GM21786 (cell line): ENCODE data around the gene AHDC1.

Source experiments
- ATAC-seq: cut with Tn5 transposase; IDR thresholded peaks from one replicate; pipeline ENCODE4 v1.9.1; 2021; ENCODE audit not compliant: unreplicated experiment

The AHDC1 gene

DNA sequence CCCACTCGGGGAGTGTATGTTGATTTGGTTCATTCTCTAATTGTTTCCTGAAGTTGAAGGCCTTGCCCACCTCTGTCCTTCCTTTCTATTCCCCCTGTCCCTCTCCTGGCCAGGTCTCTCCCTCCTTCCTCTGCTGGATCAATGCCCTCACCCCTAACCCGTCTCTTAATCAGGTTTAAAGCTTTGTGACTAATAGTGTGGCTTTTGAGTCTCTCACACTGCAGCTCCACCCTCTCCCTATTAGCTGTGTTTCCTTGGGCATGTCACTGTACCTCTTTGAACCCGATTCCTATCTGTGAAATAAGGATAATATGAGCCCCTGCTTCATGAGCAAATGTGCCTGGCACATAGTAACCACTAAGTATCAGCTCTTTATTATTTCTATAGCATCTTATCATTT is 20.5 kb downstream of the AHDC1 start:
- no peak for ATAC-seq

DNA sequence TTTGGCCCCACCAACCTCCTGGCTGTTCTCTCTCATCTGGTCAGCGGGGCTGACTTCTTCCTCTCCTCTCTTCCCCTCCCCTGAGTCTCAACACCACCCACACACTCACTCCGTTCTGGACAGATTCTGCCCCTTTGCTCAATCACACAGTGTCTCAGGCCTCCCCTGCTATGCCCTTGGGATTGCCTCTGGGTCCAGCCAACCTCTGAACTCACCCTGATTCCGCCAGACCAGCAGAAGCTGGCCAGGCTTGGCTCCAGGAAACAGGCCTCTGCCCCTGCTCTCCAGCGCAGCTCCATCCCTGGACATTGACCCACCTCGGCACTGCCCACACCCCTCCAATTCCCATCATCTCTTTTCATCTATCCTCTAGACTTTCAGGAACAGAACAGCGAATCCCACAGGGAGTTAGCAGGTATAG is 22.1 kb downstream of the AHDC1 start:
- ATAC-seq: no peak

DNA sequence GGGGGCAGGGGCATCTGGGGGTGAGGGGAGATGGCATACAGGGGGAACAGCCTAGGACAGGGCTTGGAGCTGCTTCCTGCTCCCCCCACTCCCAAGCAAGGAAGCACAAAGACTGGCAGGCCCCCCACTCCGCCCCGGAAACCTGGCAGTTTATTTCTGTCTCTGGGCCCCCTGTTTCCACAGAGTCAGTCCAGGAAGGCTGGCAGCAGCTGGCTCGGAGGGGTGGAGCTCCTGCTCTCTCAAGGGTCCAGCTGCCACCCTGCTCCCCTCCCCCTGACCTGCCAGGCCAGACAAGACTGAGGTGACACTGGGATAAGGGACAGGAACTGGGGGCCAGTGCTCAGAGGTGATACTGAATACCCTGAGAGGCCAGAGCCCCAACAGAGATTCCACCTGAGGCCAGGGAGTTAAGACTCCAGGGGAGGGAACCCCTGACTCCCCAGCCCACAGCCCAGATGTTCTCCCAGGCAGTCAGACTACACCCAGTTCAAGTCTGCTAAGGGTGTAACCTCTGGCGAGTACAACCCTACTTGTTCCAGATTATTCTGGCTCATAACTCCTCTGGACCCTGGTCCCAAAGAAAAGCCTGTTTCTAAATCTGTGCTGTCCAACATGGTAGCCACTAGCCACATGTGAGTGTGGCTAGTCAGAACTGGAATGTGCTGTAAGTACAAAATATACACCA is 26.3 kb downstream of the AHDC1 start:
- ATAC-seq: no peak

DNA sequence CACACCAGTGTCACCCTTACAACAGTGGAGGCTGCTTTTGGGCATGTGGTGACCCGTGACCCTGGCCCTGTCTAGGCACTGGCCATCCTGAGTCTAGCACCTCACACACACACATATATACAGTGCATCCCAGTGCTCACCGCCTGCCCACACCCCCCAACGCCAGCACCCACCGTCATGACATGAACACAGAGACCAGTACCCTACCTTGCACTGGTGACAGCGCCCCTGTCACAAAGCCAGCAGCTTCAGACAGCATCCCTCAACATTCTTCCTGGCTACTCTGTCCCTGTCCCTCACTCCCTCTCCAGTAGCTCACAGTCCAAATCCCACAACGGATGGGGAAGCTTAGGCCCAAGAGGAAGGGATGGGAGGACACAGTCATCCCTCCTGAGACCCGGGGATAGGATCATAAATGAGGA is 27.1 kb downstream of the AHDC1 start:
- ATAC-seq: no peak

DNA sequence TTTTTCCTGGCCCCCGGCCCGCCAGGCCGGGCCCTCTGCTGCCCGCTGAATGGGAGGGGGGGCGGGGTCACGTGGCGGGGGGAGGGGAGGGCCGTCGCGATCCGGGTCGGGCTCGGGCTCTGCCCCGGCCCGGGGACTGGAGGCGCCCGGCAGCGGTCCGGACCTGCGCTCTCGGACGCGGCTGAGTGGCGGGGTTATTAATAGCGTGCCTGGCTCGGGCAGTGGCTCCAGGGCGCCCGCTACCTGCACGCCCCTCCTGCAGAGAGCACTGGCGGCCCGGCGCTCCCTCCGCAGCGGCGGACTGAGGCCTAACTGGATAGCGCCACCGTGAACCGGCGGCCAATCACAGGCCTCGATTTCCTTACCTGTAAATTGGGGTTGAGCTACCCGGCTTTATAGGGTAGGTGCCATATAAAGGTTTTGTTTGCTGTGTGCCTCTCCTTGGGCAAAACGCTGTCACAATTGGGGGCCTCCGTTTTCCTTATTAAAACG is 28.1 kb downstream of the AHDC1 start:
- ATAC-seq: no peak

DNA sequence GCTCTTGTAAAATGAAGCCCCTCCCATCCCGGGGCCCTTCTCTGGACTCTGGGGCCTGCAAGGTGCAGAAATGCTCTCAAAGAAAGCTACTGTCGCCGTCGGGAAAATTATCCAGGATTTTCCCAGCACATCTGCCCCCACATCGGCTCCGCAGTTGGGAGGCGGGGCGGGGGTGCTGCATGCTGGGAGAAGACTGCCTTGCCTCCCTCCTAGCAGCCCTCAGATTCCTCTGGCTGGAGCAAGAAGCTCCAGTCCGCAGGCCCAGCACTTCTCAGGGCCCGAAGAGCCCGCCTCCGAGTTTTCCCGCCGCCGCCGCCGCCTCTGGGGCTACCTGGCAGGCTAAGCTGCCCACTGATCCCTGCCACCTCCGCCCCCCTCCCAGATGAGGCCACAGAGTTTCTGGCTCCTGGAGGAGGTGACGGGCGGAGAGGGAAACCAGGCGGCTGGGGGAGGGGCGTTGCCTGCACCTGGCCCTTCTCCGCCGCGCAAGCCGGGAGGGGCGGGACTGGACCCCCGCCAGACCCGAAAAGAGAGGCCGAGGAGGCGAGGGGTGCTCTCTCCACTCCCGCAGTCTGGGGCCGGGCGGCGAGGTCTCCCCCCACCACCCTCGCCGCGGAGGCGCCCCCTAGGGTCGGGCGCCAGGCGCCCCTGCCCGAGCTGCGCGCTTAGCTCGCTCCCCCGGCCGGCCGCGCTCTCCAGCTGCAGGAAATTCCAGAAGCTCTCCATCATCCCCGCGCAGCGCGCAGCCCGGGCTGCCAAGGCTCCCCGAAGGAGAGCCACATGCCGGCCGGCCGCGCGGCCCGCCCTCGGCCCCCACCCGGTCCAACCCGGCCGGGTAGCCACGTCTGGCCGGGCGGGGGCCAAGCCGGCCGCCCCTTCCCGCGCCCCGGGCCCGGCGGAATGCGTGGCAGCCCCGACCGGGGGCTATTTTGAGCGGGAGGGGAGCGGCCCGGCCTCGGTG is 28.8 kb downstream of the AHDC1 start:
- no peak for ATAC-seq

DNA sequence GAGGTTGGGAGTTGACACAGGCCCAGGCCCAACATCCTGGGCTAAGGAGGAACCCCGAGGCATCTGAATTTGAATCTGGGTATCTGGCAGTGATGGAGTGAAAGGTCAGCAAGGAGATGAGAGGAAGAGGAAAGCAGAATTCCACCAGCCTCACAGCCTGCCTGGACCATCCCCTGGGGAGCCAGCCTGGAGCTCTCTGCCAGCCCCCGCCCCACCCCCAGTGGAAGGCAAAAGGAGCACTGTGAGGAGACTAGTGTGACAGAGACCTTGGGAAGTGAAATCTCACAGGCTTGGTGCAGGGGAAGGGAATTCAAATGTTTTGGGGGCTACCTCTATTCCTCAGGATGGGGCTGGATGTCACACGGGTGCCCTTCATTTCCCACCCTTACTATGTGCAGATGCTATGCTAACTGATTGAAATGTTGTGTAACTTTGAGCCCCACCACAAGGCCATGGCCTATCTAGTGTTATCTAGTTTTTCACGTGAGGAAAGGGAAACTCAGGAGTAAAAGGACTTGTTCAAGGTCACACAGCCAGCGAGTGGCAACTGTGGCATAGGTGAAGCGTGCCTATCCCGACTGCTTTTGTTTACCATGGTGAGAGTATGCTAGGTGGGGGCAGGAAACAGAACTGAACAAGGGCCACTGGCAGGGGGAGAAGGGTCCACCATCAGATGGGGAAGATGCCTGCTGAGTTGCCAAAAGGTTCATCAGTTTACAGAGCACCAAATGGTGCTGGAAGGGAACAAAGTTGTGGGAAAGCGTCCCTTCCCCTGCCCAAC is 29.8 kb downstream of the AHDC1 start:
- no peak for ATAC-seq

DNA sequence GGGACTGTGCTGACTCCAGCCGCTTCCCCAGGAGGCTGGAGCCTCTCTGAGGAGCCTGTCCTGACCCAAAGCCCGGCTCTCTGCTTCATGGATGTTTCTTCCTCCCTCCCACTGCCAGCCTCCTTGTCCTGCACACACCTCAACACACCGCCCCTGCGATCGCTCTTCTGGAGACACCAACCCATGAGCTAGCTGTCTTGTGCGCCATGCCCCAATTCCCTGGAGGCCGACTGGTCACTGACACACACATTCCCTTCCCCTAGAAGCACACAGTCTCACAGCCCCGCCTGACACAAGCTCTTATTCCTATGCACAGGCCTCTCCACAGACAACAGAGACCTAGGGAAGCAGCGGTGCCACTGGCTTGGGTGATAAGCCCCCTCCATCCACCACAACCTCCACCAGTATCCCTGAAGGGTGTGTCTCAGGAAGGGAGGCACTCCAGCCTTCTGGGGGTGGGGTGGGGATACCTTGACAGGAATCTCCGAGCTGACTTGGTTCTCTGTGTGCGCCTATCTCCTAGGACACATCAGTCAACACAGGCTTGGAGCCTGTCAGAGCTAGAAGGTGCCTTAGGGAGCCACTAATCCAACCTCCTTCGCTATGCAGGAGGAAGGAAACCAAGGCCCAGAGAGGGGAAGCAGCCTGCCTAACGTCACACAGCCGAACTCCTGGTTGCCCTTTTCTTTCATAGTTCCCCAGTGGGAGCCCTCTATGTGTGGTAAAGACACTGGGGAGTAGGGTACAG is 31.1 kb downstream of the AHDC1 start:
- ATAC-seq: no peak

DNA sequence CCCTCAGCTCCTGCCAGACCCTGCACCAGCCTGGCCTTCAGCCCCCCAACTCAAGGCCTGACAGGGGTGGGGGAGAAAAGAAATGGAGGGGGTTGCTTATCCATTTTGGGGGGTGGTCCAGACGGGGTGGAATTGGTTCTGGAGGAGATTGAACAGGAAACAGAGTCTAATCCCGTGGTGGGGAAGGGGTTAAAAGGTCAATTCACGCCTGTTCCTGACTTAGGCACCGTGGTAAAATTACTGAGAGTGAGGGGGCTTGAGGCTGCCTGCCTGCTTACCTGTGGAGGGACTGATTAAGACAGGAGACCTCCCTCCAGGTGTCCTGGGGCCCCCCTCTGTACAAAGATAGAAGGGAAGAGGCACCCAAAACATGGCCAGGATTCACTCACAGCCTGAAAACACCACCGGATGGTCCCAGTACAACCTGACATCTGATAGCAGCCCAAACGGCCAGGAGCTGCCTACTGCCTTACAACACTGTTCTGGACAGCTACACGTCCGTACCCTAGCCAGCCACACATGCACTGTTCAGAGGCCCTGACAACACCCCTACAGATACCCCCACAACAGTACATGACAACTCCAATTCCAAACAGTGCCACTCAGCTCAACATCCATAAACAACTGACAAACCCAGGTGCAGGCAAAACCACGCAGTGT is 31.8 kb downstream of the AHDC1 start:
- ATAC-seq: no peak

DNA sequence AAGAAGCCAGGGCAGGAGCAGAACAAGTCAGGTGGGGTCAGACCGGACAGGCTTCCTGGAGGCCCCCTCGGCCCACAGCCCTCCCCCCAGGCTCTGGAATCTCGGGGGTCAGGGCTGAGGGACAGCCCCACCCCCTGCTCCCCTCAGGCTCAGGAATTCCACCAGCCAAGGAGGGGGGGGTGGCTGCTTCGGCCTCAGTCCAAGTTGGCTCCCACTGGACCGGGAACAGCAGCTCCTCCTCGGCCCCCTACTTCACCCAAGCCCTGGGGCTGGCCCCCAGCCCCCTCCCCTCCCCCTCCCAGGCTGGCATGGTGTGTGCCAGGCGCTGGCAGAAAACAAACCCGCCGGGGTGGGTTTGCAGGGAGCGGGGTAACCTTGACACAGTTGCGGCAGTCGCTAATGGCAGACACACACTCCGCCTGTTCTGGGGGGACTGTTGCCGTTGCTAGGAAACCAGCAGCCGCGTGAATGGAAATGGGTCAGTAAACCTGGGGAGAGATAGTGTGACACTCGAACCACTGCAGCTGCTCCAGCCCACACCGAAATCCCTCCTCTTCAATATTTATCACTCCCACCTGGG is 32.4 kb downstream of the AHDC1 start:
- ATAC-seq: no peak

DNA sequence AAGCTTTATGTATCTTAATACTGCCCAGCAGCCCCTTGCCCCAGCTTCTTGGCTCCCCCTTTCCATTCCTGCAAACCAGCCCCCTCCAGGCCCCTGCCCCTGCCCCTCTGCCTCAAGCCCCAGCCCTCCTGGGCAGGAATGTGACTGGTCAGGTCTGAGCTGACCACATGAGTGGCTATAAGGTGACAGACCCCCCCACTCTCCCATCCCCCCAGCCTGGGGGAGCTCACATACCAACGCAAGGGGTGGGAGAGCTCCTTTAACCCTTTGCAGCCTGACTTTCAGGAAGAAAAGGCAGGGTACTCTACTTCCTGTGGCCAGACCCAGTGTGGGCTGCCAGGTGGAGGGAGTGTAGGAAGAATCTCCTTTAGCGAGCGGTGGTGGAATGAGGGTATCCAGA is 33.2 kb downstream of the AHDC1 start:
- ATAC-seq: no peak

DNA sequence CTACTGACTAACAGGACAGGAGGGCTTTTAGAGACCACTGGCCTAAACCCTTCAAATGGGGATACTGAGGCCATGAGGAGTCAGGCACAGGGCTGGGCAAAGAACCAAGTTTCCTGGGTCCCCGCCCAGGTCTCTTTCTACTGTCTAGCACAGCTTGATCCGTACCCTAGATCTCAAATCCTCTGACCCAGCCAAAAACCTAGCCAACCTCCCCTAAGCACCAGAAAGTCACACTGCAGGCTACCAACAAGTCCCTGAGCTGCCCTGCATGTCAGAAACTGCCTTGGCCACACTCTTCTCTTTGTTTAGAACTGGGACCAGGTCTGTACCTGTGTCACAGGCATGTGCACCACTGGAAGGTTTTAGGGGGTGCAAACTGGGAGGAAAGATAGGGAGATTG is 33.6 kb downstream of the AHDC1 start:
- ATAC-seq: no peak

DNA sequence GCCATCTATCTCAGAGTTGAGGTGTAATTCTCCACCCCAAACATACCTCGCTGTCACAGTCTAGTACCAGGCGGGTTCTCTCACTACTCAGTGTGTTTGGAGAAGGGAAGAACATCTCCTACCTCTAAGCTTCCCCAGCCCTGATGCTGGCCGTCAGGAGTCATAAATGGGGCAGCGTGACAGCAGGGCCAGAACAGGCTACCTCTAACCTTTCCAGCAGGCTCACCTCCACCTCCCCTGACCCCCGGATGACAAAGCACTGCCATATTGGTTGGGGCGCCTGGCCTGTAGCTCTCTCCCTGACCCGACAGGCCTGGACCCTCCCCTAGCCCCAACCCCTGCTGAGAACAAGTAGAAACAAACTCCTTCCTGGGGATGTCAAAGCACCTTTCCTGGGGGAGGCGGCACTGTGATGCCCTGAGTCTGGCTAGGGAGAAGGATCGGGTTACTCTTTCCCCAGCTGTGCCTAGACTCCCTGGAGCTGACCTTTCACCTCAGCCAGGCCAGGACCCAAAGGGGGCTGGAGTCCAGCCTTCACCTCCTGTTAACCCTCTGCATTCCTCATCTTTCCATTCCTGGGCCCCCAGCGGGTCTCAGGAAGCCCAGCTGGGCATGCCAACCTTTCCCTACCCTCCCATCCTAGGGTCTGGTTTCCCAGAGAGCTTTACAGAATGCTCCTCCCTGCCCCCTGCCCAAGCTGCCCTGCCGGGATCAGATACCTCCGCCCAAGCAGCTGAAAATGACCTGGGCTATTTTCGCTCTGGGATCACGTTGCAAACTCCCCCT is 34.2 kb downstream of the AHDC1 start:
- ATAC-seq: no peak

DNA sequence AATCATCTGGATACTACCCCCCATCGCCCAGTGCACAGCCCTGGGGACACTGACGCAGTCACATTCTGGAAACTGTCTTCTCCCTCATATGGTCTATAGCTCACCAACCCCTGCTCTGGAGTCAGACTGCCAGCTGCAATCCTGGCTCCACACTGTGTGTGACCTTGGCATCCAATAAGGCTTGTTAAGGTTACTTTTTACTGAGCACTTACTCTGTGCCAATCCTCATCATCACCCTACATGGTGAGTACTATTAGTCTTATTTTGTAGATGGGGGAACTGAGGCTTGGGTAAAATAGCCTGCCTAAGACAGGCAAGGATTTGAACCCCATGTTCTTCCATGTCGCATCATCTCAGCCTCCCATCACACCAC is 34.9 kb downstream of the AHDC1 start:
- ATAC-seq: no peak

DNA sequence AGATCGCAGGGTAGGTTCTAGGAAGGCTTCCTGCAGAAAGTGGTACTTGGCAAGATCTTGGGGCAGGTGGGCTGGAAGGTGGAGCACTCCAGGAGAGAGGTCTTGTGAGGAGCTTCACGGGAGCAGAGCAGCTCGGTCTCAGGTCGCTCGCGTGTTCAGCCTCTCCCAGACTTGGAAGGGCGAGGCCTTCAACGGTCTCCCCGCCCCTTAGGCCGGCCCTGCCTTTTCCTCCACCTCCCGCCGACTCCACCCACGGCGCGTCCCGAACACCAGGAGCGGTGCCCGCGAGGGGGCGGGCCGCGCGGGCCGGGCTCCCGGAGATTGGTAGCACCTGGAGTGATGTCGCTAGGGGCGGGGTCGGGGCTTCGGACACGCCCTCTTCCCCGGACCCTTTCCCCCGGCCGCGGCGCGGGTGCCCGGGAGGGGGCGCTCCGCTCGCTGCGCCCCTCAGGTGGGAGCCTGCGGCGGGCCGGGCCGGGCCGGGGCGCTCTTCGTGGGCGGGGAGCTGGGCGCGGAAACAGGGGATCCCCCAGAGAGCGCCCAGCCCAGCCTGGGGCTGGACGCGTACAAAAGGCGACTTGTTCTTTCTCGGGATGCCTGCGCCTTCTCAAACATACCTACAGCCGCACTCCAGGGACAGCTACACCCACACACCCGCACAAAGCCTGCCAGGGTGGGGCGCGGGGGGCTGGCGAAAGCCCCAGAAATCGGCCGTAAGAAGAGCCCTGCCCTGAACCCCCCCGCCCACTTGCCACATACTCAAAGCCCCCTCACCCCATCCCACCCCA is 35.5 kb downstream of the AHDC1 start:
- peak; percentile 91 for ATAC-seq

DNA sequence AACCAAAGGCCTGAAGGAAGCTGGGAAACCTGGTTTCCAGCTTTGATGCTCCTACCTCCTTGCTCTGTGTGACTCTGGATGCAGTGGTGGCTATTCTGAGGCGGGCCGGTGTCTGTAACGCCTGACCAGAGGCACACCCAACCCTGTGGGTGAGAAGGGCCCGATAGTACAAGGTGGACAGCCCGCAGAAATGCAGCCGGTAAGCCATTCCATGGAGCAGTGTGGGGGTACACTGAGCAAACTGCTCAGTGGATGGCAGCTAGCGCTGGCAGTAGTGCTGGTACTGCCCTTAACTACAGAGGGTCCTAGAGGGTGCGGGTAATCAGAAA is 36.0 kb downstream of the AHDC1 start:
- no peak for ATAC-seq

DNA sequence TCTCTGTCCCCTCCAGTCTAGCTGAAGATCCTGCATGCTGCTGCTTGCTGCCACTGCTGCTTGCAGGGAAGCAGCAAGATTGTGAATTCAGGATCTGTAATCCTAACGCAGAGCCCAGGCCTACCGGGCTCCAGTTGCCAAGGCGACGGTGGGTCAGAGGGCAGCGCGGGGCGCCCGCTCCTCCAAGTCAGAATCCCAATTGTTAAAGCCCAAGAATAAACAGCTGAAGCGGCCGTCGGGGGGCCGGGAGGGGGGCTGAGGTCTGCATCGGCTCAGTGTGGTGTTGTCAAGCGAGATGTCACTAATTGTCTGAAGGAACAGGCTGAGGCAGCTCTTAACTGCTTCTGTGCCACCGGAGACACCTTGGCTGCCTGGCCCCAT is 36.8 kb downstream of the AHDC1 start:
- ATAC-seq: no peak

DNA sequence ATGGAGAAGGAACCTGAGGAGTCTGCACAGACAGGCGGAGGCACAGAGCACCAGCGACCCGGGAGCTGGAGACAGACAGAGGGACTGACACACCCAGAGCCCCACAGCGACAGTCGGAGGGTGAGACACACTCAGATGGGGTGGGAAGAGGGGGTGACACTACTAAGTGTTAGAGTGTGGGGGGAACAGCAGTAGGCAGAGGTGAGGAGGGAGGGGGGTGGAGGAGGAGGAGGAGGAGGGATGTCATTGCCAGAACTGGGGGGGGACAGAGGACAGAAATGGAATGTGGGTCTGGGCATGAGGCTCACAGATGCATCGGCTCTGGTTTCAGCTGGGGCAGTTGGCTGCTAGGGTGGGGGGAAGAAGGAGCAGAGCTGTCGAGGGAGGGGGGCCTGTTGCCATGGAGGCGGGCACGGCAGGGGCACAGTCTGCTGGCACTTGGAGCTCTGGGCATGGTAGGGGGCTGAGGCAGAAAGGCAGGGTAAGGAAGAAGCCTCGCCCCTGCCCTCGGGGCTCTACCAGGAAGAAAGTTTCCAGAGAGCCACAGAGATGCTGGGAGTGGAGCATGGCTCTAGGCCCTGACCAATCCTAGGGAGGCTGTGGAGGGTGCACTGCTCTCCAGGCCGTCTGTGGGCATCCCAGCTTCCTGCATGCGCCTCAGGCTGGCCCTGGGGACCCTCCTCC is 37.3 kb downstream of the AHDC1 start:
- no peak for ATAC-seq
